ENCODE results near the gene PAIP2B. TPM values are rescaled to one million over a fixed set of nuclear protein-coding genes. Genes with fewer than 3 reads are reported as not detected.

Gene PAIP2B
- total RNA-seq, 1 donor from 2014 or later = 7.7 TPM

DNA sequence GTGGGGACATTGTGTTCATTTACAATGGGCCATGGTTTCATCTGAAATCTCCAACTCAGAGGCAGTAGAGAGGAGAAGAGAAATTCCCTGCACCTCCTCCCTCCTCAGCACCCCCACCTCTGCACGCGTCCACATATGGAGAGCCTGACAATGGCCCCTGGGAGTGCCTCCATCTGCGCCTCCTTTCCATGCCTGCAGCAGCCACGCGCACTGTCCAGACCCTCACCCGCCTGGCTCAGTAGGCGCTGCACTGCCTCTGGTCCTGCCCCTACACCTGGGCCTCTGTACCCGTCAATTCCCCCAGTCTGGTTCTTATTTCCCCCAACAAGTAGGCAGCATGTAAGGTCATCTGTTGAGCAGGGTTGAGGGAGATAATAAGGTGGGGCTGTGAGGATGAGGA is 72.6 kb downstream of the PAIP2B start:
- no peak overlapping the region for H3K27ac ChIP-seq
- no peak overlapping the region for H3K4me3 ChIP-seq
- H3K9me3 ChIP-seq = no peaks in the 10 kb centered on the region
- ATAC-seq (no peak), DNase-seq (no peak)
- H3K27me3 ChIP-seq (ENCODE audit: low read depth) = peaks cover 5% of the 10 kb centered on the region
- H3K36me3 ChIP-seq = peaks cover 15% of the 10 kb centered on the region
- peaks cover 5% of the 10 kb centered on the region for H3K4me1 ChIP-seq
- intact Hi-C loops (cut with DNase I) = no loop called here
- TF ChIP-seq, protein P1, sequence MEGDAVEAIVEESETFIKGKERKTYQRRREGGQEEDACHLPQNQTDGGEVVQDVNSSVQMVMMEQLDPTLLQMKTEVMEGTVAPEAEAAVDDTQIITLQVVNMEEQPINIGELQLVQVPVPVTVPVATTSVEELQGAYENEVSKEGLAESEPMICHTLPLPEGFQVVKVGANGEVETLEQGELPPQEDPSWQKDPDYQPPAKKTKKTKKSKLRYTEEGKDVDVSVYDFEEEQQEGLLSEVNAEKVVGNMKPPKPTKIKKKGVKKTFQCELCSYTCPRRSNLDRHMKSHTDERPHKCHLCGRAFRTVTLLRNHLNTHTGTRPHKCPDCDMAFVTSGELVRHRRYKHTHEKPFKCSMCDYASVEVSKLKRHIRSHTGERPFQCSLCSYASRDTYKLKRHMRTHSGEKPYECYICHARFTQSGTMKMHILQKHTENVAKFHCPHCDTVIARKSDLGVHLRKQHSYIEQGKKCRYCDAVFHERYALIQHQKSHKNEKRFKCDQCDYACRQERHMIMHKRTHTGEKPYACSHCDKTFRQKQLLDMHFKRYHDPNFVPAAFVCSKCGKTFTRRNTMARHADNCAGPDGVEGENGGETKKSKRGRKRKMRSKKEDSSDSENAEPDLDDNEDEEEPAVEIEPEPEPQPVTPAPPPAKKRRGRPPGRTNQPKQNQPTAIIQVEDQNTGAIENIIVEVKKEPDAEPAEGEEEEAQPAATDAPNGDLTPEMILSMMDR (IDR thresholded peaks at IDR 0.05) = no peak

DNA sequence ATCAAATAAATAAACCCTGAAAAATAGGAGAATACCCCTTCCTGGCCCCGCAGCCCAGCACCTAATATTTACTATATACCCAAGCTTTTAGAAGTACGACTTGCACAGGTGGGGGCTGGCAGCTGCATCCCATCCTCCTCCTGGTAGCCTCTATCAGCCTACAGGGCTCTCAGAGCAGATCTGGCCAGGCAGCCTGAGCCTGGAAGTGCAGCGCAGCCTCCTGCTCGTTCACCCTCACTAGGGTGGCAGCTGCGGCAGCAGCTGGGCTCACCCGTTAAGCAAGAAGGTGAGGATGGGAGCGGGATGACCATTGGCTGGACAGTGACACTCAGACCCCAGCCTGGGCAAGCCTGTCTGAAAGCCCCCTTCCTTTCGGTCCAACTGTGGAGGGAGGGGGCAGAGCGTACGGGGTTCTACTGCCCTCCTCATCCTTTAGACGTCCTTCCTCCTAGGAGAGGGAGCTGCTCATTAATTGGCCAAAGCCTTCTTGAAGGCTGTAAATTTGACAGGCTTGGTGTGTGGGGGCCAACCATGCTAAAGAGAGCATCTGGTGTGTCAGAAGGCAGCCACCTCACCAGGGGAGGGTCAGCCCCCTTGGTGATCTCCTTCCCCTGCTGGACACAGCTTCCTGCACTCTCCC is 73.2 kb downstream of the PAIP2B start:
- Histone ChIP-seq H3K27ac (no peak overlapping the region), H3K4me3 (no peak overlapping the region), H3K4me1 (peaks cover 5% of the 10 kb centered on the region), H3K27me3 (ENCODE audit: low read depth) (peaks cover 5% of the 10 kb centered on the region), H3K36me3 (peaks cover 21% of the 10 kb centered on the region), H3K9me3 (no peaks in the 10 kb centered on the region)
- TF ChIP-seq, protein P1 (IDR thresholded peaks at IDR 0.05) = no peak
- ATAC-seq (no peak), DNase-seq (no peak)
- intact Hi-C loops (cut with DNase I) = no loop called here

DNA sequence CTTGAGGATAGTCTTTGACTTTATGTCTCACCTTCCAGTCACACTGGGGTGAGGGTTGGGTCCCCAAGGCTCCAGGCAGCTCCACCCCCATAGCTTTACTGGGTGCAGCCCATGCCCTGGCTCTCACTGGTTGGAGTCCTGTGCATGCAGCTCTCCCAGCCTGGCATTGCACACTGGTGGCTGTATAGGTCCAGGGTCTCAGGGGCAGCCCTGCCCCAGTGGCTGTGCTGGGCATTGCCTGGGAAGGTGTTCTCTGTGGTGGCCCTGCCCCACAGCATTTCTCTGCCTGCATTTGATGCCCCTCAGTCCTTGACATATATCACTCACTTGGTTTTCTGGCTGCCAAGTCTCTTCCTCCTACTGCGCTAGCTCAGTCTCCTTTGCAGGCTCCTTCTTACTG is 75.3 kb downstream of the PAIP2B start:
- TF ChIP-seq, protein P1 (IDR thresholded peaks at IDR 0.05) = no peak
- intact Hi-C loops (cut with DNase I) = no loop called here
- ATAC-seq = peak in 1 of 2 donors; percentile 22
- Histone ChIP-seq H3K27ac (no peak overlapping the region), H3K27me3 (ENCODE audit: low read depth) (peaks cover 5% of the 10 kb centered on the region), H3K36me3 (peaks cover 42% of the 10 kb centered on the region), H3K9me3 (no peaks in the 10 kb centered on the region), H3K4me1 (no peaks in the 10 kb centered on the region), H3K4me3 (no peak overlapping the region)
- no peak for DNase-seq

DNA sequence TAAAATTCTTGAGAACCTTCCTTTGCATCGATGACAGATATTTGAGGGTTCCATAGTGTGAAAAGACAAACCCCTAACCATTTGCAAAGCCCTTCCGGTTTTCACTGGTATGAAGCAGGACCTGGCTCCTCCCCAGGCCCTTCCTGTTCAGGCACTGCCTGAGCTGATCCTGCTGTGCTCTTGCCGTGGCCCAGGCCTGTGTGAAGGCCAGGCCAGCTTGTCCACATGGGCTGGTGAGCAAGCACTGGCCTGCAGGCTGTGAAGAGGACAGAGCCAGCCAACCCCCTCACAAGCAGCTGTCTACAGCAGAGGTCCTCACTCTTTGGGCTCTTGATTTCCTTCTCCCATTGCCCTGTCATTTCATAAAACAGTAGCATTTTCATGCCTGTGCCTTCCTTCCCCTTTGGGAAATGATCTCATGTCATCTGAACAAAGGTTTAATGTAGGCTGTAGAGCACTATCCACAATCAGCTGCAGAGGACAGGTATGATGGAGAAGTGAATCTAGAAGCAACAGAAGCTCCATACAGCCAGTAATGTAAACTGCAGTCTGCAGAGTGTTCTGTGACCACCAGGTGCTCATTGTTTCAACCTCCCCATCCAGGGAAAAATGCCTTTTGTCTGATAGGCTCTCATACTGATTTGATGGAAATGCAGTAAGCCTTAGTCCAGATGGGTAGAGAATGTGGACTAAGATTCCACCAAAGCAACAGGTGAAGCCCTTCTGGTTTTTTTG is 76.7 kb downstream of the PAIP2B start:
- no peak overlapping the region for H3K4me3 ChIP-seq
- intact Hi-C loops (cut with DNase I) = no loop called here
- H3K36me3 ChIP-seq = peaks cover 56% of the 10 kb centered on the region
- DNase-seq (no peak), ATAC-seq (peak; percentile 31 to 64)
- H3K27me3 ChIP-seq (ENCODE audit: low read depth) = no peaks in the 10 kb centered on the region
- TF ChIP-seq, protein P1 (IDR thresholded peaks at IDR 0.05) = no peak
- no peak overlapping the region for H3K27ac ChIP-seq
- H3K9me3 ChIP-seq = no peaks in the 10 kb centered on the region
- H3K4me1 ChIP-seq = no peaks in the 10 kb centered on the region

DNA sequence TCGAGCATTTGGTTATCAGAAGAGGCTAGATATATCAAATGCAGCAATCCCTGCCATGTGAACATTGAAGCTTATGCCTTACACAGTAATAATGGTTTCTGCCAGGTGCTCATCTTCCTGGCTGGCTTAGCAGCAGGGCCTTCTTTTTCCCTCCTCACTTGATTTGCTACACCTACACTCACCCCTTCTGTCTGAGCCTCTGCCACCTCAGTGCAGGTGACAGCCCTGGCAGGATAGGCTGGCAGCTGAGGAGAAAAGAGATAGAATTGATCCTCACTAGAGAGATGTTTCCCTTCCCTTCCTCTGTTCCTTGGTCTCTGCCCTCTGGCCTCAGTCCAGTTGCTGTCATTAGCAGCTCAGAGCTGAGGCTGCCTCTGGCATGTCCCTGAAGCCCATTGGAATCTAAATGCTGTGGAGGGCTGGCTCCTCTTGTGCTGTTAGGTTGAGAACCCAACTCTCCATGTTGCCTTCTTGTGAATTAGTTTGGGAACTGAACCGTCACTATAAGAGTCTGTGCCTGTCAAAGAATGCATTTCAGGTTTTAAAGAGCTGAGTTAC is 78.3 kb downstream of the PAIP2B start:
- ATAC-seq (no peak), DNase-seq (no peak)
- intact Hi-C loops (cut with DNase I) = no loop called here
- Histone ChIP-seq H3K9me3 (no peaks in the 10 kb centered on the region), H3K36me3 (peaks cover 72% of the 10 kb centered on the region), H3K4me3 (no peak overlapping the region), H3K4me1 (no peaks in the 10 kb centered on the region), H3K27ac (no peak overlapping the region), H3K27me3 (ENCODE audit: low read depth) (no peaks in the 10 kb centered on the region)
- TF ChIP-seq, protein P1 (IDR thresholded peaks at IDR 0.05) = no peak
